HG03432 (cell line): ENCODE results near the gene NMRK2.
A peak's percentile ranks its signal among the peaks of the same experiment; 100 is the strongest.

ENCODE experiments used
- ATAC-seq: cut with Tn5 transposase; IDR thresholded peaks from one replicate; pipeline ENCODE4 v1.9.1; 2021; ENCODE audit warnings: mild to moderate bottlenecking, moderate library complexity; ENCODE audit not compliant: unreplicated experiment

NMRK2 gene

GRCh38 chr19:3980353-3981251, 47.7 kb downstream of the NMRK2 start:
- ATAC-seq, result no peak

GRCh38 chr19:3981373-3981735, 48.5 kb downstream of the NMRK2 start:
- no peak for ATAC-seq

GRCh38 chr19:3981736-3982681, 49.1 kb downstream of the NMRK2 start:
- ATAC-seq, result no peak

- no peak for ATAC-seq
Measured at GRCh38 chr19:3982701-3983541, 50.1 kb downstream of the NMRK2 start.

GRCh38 chr19:3983542-3983914, 50.7 kb downstream of the NMRK2 start:
- no peak for ATAC-seq

GRCh38 chr19:3983936-3984583, 51.2 kb downstream of the NMRK2 start:
- ATAC-seq, result no peak

- no peak for ATAC-seq
Measured at GRCh38 chr19:3984584-3984907, 51.7 kb downstream of the NMRK2 start.

GRCh38 chr19:3984908-3985642, 52.2 kb downstream of the NMRK2 start, which contains the start of gene EEF2:
Gene EEF2 (minus strand): TSS chr19:3985463. CDS start chr19:3985380, 83 bp downstream.
- peak; percentile 49 for ATAC-seq

- ATAC-seq, result no peak
Measured at GRCh38 chr19:3985643-3986259, 52.9 kb downstream of the NMRK2 start.

GRCh38 chr19:3986260-3987041, 53.6 kb downstream of the NMRK2 start:
- no peak for ATAC-seq

- ATAC-seq, result no peak
Measured at GRCh38 chr19:3987619-3988371, 54.9 kb downstream of the NMRK2 start.

GRCh38 chr19:3990815-3991117, 57.9 kb downstream of the NMRK2 start:
- ATAC-seq, result no peak
